GM18508 (cell line): Measurements from ENCODE around the gene PHKB.
A peak's percentile ranks its signal among the peaks of the same experiment; 100 is the strongest.
"Not testable (repeated sequence)": the region's sequence is repeated elsewhere in the genome, so short reads cannot be mapped to it uniquely, and the experiment has no call there.

ENCODE experiments used
- ATAC-seq: cut with Tn5 transposase; IDR thresholded peaks from one replicate; pipeline ENCODE4 v1.9.1; 2021; ENCODE audit warnings: moderate number of reproducible peaks; ENCODE audit not compliant: insufficient read depth, unreplicated experiment

PHKB gene

DNA sequence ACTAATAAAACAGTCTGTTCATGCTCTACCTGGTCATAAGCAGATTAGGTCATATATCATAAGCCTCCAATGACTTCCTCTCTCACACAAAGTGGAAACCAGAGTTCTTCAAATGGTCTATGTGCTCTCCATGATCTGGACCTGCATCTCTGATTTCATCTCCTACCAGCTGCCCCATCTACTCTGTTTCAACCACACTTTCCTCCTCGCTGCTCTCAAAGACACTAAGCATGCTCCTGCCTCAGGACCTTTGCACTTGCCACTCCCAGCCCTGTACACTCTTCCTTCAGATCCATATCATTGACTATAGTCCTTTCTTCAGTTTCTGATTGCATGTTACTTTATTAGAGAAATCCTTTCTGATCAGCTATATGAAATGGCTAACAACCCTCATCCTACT lies 196.8 kb downstream of the PHKB start:
- no peak for ATAC-seq

DNA sequence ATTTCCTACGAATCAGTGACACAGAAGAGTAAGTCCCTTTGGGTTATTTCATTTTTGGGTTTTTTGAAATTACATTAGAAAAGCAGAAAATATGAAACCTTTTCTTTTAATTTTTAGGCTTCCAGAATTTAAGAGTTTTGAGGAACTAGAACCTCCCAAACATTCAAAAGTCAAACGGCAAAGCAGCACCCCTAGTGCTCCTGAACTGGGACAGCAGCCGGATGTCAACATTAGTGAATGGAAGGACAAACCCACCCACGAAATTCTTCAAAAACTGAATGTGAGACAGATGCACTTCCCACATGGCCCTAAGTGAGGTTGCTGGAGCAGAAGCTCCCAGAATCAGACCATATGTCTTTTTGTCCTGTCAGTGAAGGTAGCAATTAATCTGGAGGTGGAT lies 199.4 kb downstream of the PHKB start:
- ATAC-seq: no peak

DNA sequence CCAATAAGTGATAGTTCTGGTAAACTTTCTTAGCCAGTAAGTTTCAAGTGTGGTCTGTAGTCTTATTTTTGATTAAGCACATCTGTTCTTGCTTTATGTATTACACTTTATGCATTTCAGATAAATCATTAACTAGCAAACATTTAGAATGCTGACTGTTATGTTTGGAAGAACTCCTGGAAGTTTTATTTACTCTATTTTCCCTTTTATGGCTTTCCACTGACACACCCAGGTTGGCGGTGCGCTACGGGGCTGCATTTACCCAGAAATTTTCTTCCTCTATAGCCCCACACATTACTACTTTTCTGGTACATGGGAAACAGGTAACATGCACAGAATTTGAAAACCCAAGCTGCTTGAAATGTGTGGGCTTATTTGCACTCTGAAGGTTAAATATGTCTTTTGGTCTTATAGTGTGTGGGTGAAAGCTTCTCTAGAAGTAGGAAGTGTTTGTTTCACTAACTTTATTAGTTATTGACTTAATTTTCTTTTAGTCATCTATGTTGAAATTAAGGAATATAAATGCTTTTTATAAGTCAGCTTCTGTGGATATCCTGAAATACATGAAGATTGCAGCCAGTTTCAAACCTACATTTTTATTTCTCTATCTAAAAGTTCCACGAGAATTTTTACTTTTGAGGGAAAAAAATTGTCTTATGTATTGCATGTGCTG lies 203.7 kb downstream of the PHKB start:
- no peak for ATAC-seq

DNA sequence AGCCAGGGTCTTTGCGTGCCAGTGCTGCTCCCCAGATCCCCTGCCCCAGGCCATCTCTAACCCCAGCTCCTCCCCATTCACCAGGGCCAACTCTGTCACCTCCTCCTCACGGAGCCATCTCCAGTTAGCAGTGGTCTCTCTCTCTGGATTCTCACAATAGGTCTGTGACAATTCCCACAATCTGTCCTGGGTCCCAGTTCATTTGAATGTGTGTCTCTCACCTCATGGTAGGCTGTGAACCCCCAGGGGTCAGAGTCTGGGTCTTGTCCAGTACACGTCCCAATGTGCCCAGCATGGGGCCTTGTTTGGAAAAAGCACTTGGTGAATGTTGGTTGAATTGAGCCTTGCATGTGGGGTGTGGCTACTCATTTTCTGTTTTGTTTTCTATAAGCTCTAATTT lies 205.3 kb downstream of the PHKB start:
- no peak for ATAC-seq

DNA sequence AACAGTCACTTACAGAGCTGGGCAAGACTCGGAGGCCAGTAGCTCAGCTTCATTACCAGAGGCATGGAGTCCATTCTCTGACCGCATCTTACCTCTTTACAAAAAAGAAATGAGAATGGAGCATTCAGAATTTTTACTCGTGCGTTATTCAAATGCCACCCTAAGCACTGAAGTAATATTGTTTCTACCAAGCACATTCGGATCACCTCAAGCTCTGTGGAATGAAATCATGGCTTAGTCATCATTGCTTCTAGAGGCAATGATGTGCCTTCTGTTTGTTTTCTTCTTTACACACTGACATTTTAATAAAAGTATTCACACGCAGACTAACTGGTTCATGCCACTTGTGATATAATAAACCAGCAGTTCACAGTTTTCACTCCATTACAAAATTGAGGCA lies 206.8 kb downstream of the PHKB start:
- no peak for ATAC-seq

DNA sequence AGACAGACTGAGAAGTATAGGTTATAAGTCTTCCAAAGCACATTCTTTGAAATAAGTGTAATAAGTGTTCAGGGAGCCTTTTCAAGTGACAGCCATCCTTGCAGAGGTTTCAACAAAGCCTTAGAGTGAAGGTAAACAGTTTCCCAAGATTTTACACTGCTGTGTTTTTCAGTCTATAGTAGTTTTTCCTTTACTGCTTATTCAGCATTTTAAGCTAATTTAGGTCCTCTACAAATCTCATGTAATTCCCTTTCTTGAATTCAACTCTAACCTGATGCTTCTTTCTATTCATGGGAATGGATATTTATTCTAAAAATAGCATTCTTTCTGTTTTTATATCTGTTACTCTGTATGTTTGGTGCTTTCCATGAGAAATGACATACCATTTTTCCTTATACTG lies 211.3 kb downstream of the PHKB start:
- no peak for ATAC-seq

- no peak for ATAC-seq
Observed at GRCh38 chr16:47676635-47677177, 215.6 kb downstream of the PHKB start.

GRCh38 chr16:47681571-47681970 lies 220.4 kb downstream of the PHKB start:
- ATAC-seq: not testable (repeated sequence)

DNA sequence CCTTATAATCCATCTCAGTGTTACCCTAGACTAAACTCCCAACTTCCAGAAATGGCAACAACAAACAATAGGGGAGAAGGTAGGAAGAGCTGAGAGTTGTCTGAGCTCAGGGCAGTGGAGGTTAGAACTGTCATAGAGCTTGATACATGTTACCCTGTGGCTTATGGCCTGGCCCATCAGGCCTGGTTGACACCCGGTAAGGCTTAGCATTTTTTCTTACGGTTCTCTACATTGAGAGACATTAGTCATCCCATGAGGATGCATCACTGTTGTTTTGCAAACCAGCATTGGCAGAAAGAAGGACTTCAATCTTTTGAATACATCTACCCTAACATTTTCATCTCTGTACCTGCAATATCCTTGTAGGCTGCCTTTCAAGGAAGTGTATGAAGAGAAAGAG lies 226.6 kb downstream of the PHKB start:
- no peak for ATAC-seq

- no peak for ATAC-seq
Observed at GRCh38 chr16:47693226-47693625, 232.1 kb downstream of the PHKB start.

- no peak for ATAC-seq
Observed at GRCh38 chr16:47694543-47694942, 233.4 kb downstream of the PHKB start.

DNA sequence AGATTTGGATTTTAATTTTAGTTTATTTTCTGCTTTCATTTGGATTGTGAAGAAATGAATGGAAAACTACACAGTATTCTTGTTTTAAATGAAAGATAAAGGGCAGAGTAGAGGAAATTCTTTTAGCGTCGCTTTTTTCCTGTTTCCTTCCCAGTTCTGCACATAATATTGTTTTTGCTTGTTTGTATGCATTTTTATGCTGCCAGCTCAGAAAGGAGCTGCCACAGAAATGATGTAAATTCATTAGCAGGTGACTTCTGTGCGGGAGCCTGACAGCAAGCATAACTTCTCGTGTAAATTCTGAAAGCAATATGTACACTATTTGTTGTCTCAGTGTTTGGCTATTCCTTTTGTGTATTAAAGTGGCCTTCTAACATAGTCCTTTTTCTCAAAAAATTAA lies 234.6 kb downstream of the PHKB start:
- no peak for ATAC-seq

DNA sequence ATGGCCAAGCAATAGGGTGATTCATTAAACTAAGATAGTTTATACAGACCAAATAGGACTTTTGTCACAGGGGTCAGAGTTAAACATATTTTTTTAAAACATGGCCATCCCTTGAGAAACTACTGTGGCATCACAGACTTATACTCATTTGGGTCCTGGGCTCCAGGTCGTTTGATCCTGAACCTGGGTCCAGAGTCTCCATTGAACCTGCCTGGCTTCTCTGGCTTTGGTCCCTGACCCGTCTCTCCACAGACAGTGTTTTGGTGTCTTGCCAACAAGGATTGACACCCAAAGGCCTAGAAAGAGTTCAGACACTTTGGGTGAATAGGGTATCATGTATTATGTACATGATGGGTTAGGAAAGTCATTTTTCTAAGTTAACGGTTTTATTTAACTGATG lies 236.7 kb downstream of the PHKB start:
- no peak for ATAC-seq

GRCh38 chr16:47699106-47699505 lies 238.0 kb downstream of the PHKB start:
- ATAC-seq: no peak

- ATAC-seq: no peak
Observed at GRCh38 chr16:47700857-47701587, 239.9 kb downstream of the PHKB start.

DNA sequence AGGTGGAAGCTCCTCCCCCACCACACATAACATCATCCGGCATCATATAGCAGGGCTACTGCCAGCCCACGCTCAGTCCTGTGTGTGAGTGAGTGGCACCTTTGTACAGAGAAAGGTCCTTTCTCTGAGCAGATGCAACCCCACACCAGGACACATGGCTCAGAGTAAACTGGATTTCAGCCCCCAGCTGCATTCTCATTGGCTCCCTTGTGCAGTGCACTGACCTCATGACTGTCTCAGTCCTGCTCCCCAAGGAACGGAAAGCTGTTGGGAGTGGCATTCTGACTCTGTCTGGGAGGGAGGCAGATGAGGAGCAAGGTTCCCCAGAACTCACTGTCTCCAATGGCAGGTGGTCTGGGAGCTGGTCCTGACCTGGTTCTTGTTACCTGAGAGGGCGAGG lies 244.1 kb downstream of the PHKB start:
- no peak for ATAC-seq

GRCh38 chr16:47711809-47712208 lies 250.7 kb downstream of the PHKB start:
- no peak for ATAC-seq

DNA sequence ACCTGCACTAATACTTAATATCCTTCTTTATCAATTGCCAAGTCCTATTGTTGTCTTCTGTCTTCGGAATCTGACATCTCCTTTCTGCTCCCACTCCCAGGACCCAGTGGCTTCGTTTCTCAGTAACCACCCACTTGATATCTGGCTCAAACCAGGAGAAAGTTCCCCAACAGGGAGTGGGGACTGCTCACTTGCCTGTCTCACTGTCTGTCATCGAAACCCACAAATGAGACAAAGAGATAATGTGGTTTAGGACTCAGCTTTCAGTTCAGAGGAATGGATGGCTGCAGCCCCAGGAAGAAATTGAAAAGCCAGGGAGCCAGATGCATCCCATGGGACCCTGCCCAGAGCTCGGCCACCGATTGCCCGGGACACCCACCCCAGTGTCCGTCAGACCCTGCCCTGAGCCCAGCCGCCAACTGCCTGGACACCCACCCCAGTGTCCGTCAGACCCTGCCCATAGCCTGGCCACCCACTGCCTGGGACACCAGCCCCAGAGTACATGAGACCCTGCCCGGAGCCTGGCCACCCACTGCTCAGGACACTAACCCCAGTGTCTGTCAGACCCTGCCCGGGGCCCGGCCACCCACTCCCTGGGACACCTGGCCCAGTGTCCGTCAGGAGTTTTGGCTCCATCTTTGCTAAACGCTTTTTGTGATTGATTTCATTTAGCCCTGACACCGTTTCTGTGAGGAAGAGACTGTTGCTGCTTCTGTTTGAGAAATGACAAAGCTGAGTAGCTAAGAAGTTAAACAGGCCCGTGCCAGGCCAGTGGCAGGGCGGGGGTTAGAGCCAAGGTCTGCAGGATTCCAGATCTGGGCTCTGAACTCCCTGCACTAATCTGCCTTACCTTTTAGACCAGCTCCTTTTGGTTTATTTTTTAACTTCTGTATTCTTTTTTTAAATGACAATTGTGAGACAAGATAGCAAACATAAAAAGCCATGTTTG lies 251.4 kb downstream of the PHKB start:
- ATAC-seq: no peak

GRCh38 chr16:47713225-47713595 lies 252.1 kb downstream of the PHKB start:
- peak; percentile 71 for ATAC-seq

- ATAC-seq: no peak
Observed at GRCh38 chr16:47715442-47716083, 254.4 kb downstream of the PHKB start.
